Right cardiac atrium (tissue), 5 donors: ENCODE results near the gene CXCL9. TPM values are rescaled to one million over a fixed set of nuclear protein-coding genes. Genes with fewer than 3 reads are reported as not detected.
"Not testable (repeated sequence)": the region's sequence is repeated elsewhere in the genome, so short reads cannot be mapped to it uniquely, and the experiment has no call there.

ENCODE experiments used
- ATAC-seq, 2 donors: fragments of 200-7000 bp; cut with Tn5 transposase; one replicate each; pipeline versions ENCODE4 v1.8.0 to v1.9.1; 2020; ENCODE audit warnings: moderate library complexity in 2 of 2, mild to moderate bottlenecking in 1 of 2
- DNase-seq, 3 donors: peaks; one replicate each; pipeline ENCODE4 v3.0.0-alpha.2; 2020
- H3K27ac ChIP-seq: one replicate; pipeline ENCODE4 v1.5.1; 2013; ENCODE audit warnings: mild to moderate bottlenecking, low read length, control low read depth, moderate library complexity
- H3K27me3 ChIP-seq: one replicate; pipeline ENCODE4 v1.6.1; 2013; ENCODE audit not compliant: control insufficient read depth, insufficient read depth
- H3K4me1 ChIP-seq: one replicate; pipeline ENCODE4 v1.6.1; 2013; ENCODE audit warnings: low read length; ENCODE audit not compliant: control insufficient read depth, insufficient read depth
- H3K4me3 ChIP-seq: one replicate; pipeline ENCODE4 v1.5.1; 2013; ENCODE audit warnings: low read length, control low read depth
- H3K9me3 ChIP-seq: one replicate; pipeline ENCODE4 v1.6.1; 2013; ENCODE audit warnings: low read length; ENCODE audit not compliant: control insufficient read depth
- WGBS: extraction: QIAGEN DNeasy Blood & Tissue Kit; methylation state at CpG from one replicate; pipeline ENCODE4 v1.1.7; 2013; 5-methylcytosine and 5-hydroxymethylcytosine counted together
- intact Hi-C, 4 donors: fragments of 100-400 bp; cut with DNase I; formaldehyde crosslinking; loops; one replicate each; pipeline versions ENCODE4 v1.11.0 to v1.14.0; 2022 to 2023
- long read RNA-seq, 4 donors: library from polyadenylated mRNA; unstranded; transcript quantifications; one replicate each; pipeline ENCODE4 v2.0.0, GENCODE V29; 2020 to 2021
- polyA plus RNA-seq: library from polyadenylated mRNA; stranded (reverse); fragments of 200-250 nt; gene quantifications from one replicate; pipeline ENCODE4 v1.2.3, GENCODE V29; 2013
- total RNA-seq, 4 donors: library from RNA; stranded (reverse); fragmentation: NEBNext Ultra II Directional; extraction: Animal tissue kit (Norgen Biotek cat#: 25700); gene quantifications; one replicate each; pipeline ENCODE4 v1.2.1, GENCODE V29; 2021
- donor health status: healthy with polysubstance abuse.
- donor health status: DM: no; HTN: yes; CAD: no.
- donor health status: DM: no; HTN: no; CAD: no.
- donor health status: DM: no; HTN: yes; CAD: no; lungs with severe emphysema.
- donor health status: DM: yes; HTN: yes; CAD: no.

The CXCL9 gene
- total RNA-seq (under 1 TPM; 0.17 to 0.80 (median 0.27) TPM), polyA plus RNA-seq (0.16 TPM)
- long read RNA-seq, donor 1: 0 reads
- long read RNA-seq, donor 2: 0 reads
- long read RNA-seq, donor 3: 0 reads
- long read RNA-seq, donor 4: 0 reads

GRCh38 chr4:76007089-76007862 lies at the start of gene CXCL9:
TSS of gene CXCL9 (minus strand) at chr4:76007509. CDS start at chr4:76007449, 60 bp downstream.
- intact Hi-C loops: no loop called here
- WGBS: 79% methylated on average over 1 of the region's 1 CpG
- DNase-seq (no peak), ATAC-seq (no peak)
- H3K27me3 ChIP-seq: no peaks in the 10 kb centered on the region
- H3K4me3 ChIP-seq: no peak within 1 kb of the TSS
- no peak within 1 kb of the TSS for H3K27ac ChIP-seq
- no peaks in the 10 kb centered on the region for H3K9me3 ChIP-seq
- no peaks in the 10 kb centered on the region for H3K4me1 ChIP-seq

- intact Hi-C loops: no loop called here
- WGBS: 55% methylated on average over 2 of the region's 2 CpGs
These were observed 48.1 kb upstream of the CXCL9 start for GRCh38 chr4:76055421-76055820.

GRCh38 chr4:76055016-76055415 lies 47.7 kb upstream of the CXCL9 start:
- H3K4me1 ChIP-seq: no peaks in the 10 kb centered on the region
- intact Hi-C loops: no loop called here
- no peak overlapping the region for H3K27ac ChIP-seq
- no peak overlapping the region for H3K4me3 ChIP-seq
- H3K9me3 ChIP-seq: no peaks in the 10 kb centered on the region
- ATAC-seq: no peak
- WGBS: 75% methylated on average over 2 of the region's 2 CpGs
- no peaks in the 10 kb centered on the region for H3K27me3 ChIP-seq
- DNase-seq: no peak

More at GRCh38 chr4:76055421-76055820, 48.1 kb upstream of the CXCL9 start:
- DNase-seq (no peak), ATAC-seq (no peak)
- no peak overlapping the region for H3K27ac ChIP-seq
- no peaks in the 10 kb centered on the region for H3K27me3 ChIP-seq
- H3K4me3 ChIP-seq: no peak overlapping the region
- no peaks in the 10 kb centered on the region for H3K9me3 ChIP-seq
- H3K4me1 ChIP-seq: no peaks in the 10 kb centered on the region

- 32% methylated on average over 4 of the region's 4 CpGs for WGBS
- Histone ChIP-seq H3K27me3 (no peaks in the 10 kb centered on the region), H3K9me3 (no peaks in the 10 kb centered on the region), H3K4me1 (no peaks in the 10 kb centered on the region), H3K4me3 (no peak overlapping the region), H3K27ac (no peak overlapping the region)
- no peak for DNase-seq
- intact Hi-C loops: no loop called here
- ATAC-seq: no peak
These were observed 46.4 kb upstream of the CXCL9 start for GRCh38 chr4:76053730-76054129.

GRCh38 chr4:76050560-76051050 lies 43.3 kb upstream of the CXCL9 start:
- H3K27me3 ChIP-seq, H3K4me3 ChIP-seq, H3K9me3 ChIP-seq, H3K4me1 ChIP-seq, H3K27ac ChIP-seq, intact Hi-C loops, ATAC-seq: not testable (repeated sequence)
- DNase-seq: peak in 1 of 3 donors; percentile 35
- WGBS: 94% methylated on average over 27 of the region's 27 CpGs

GRCh38 chr4:76049860-76050416 lies 42.6 kb upstream of the CXCL9 start:
- H3K9me3 ChIP-seq, DNase-seq, H3K4me1 ChIP-seq, H3K27me3 ChIP-seq, H3K27ac ChIP-seq, H3K4me3 ChIP-seq, ATAC-seq, intact Hi-C loops: not testable (repeated sequence)
- 86% methylated on average over 17 of the region's 17 CpGs for WGBS

- intact Hi-C loops, H3K4me1 ChIP-seq, H3K4me3 ChIP-seq, DNase-seq, H3K9me3 ChIP-seq, H3K27me3 ChIP-seq, H3K27ac ChIP-seq, ATAC-seq: not testable (repeated sequence)
- 78% methylated on average over 4 of the region's 4 CpGs for WGBS
These were observed 37.4 kb upstream of the CXCL9 start for GRCh38 chr4:76044686-76045085.

GRCh38 chr4:76043306-76043705 lies 36.0 kb upstream of the CXCL9 start:
- WGBS: 97% methylated on average over 18 of the region's 18 CpGs
- intact Hi-C loops, DNase-seq, ATAC-seq, H3K9me3 ChIP-seq, H3K4me1 ChIP-seq, H3K27ac ChIP-seq, H3K27me3 ChIP-seq, H3K4me3 ChIP-seq: not testable (repeated sequence)

- DNase-seq, intact Hi-C loops, H3K27me3 ChIP-seq, H3K4me3 ChIP-seq, H3K27ac ChIP-seq, H3K4me1 ChIP-seq, ATAC-seq, H3K9me3 ChIP-seq: not testable (repeated sequence)
- 81% methylated on average over 16 of the region's 18 CpGs for WGBS
These were observed 35.1 kb upstream of the CXCL9 start for GRCh38 chr4:76042241-76042998.

GRCh38 chr4:76036855-76037254 lies 29.5 kb upstream of the CXCL9 start:
- ATAC-seq: no peak
- WGBS: 90% methylated on average over 3 of the region's 3 CpGs

More at GRCh38 chr4:76036855-76037254, 29.5 kb upstream of the CXCL9 start:
- intact Hi-C loops: no loop called here
- H3K4me1 ChIP-seq: no peaks in the 10 kb centered on the region
- DNase-seq: no peak
- no peak overlapping the region for H3K27ac ChIP-seq
- H3K4me3 ChIP-seq: no peak overlapping the region
- H3K9me3 ChIP-seq: no peaks in the 10 kb centered on the region
- no peaks in the 10 kb centered on the region for H3K27me3 ChIP-seq
